Right lobe of liver (tissue), 4 donors: Measurements from ENCODE around the gene TEK.

Experiments used
- CTCF ChIP-seq, 4 donors: fragments of 200-600 bp in 3 of 4; fragments of 450-650 bp in 1 of 4; IDR thresholded peaks; one replicate each; pipeline versions ENCODE4 v1.5.1 to v1.8.0; 2016 to 2022; ENCODE audit warnings: antibody characterized with exemption in 4 of 4, mild to moderate bottlenecking in 2 of 4
- POLR2A ChIP-seq: fragments of 450-650 bp; IDR thresholded peaks from one replicate; pipeline ENCODE4 v1.6.1; 2017; ENCODE audit warnings: antibody characterized with exemption, mild to moderate bottlenecking
- donor health status: DM: no; HTN: no; CAD: no.
- donor health status: DM: no; HTN: no; CAD: no.
- donor health status: DM: no; HTN: yes; CAD: no.

- TF ChIP-seq CTCF (IDR thresholded peaks at IDR 0.05) (no peak), POLR2A (no peak)
Measured at GRCh38 chr9:27192291-27192960, 83.4 kb downstream of the TEK start.
